NCI-H1092 (cell line): ENCODE measurements around the gene DNAH8.
A peak's percentile ranks its signal among the peaks of the same experiment; 100 is the strongest.
"Not testable (repeated sequence)": the region's sequence is repeated elsewhere in the genome, so short reads cannot be mapped to it uniquely, and the experiment has no call there.

Experiments used
- DNase-seq: peaks from one replicate; lab custom pipeline; 2025; lab: John Stamatoyannopoulos, UW

Gene DNAH8

GRCh38 chr6:38907264-38907663 lies 192.2 kb downstream of the DNAH8 start:
- DNase-seq: no peak

GRCh38 chr6:38909015-38909730 lies 194.1 kb downstream of the DNAH8 start:
- DNase-seq: no peak

- no peak for DNase-seq
These were observed 195.1 kb downstream of the DNAH8 start for GRCh38 chr6:38910207-38910606.

GRCh38 chr6:38912378-38912777 lies 197.3 kb downstream of the DNAH8 start:
- DNase-seq: no peak

- no peak for DNase-seq
These were observed 200.3 kb downstream of the DNAH8 start for GRCh38 chr6:38915205-38915925.

- not testable (repeated sequence) for DNase-seq
These were observed 206.4 kb downstream of the DNAH8 start for GRCh38 chr6:38921540-38921939.

GRCh38 chr6:38924791-38925509 lies 209.8 kb downstream of the DNAH8 start:
- no peak for DNase-seq

GRCh38 chr6:38929560-38929959 lies 214.4 kb downstream of the DNAH8 start:
- no peak for DNase-seq

GRCh38 chr6:38933426-38933825 lies 218.3 kb downstream of the DNAH8 start:
- DNase-seq: peak; percentile 27

- DNase-seq: no peak
These were observed 219.9 kb downstream of the DNAH8 start for GRCh38 chr6:38935051-38935450.

GRCh38 chr6:38937839-38938613 lies 222.9 kb downstream of the DNAH8 start:
- DNase-seq: no peak

GRCh38 chr6:38938741-38939140 lies 223.6 kb downstream of the DNAH8 start:
- no peak for DNase-seq

GRCh38 chr6:38942442-38942841 lies 227.3 kb downstream of the DNAH8 start:
- DNase-seq: no peak

GRCh38 chr6:38942965-38943364 lies 227.9 kb downstream of the DNAH8 start:
- no peak for DNase-seq

GRCh38 chr6:38943964-38944363 lies 228.9 kb downstream of the DNAH8 start:
- no peak for DNase-seq

GRCh38 chr6:38944655-38945279 lies 229.7 kb downstream of the DNAH8 start:
- no peak for DNase-seq

- DNase-seq: no peak
These were observed 240.8 kb downstream of the DNAH8 start for GRCh38 chr6:38955861-38956260.

- no peak for DNase-seq
These were observed 242.3 kb downstream of the DNAH8 start for GRCh38 chr6:38957426-38957825.

GRCh38 chr6:38959138-38959537 lies 244.0 kb downstream of the DNAH8 start:
- no peak for DNase-seq

- no peak for DNase-seq
These were observed 253.6 kb downstream of the DNAH8 start for GRCh38 chr6:38968702-38969149.
